Measurements from ENCODE around the gene RBMS3.

GRCh38 chr3:29465836-29466235 lies 185.0 kb downstream of the RBMS3 start:
- no peak for TF ChIP-seq PREB (CRISPR knock-in tag; IDR thresholded peaks at IDR 0.05; ENCODE audit: borderline replicate concordance)
- no peak for TF ChIP-seq FOXK1 (CRISPR knock-in tag; IDR thresholded peaks at IDR 0.05)
- no peak for TF ChIP-seq CBFB (CRISPR knock-in tag; IDR thresholded peaks at IDR 0.05; ENCODE audit: low read depth)
- TF ChIP-seq CTCF (IDR thresholded peaks at IDR 0.05) = no peak
- TF ChIP-seq ETV6 (CRISPR knock-in tag; IDR thresholded peaks at IDR 0.05) = no peak
- no peak for TF ChIP-seq ELF4 (CRISPR knock-in tag; IDR thresholded peaks at IDR 0.05; ENCODE audit: low read depth)
- TF ChIP-seq CREM (CRISPR knock-in tag; IDR thresholded peaks at IDR 0.05) = no peak
- no peak for TF ChIP-seq USF2 (CRISPR knock-in tag; IDR thresholded peaks at IDR 0.05)
- no peak for TF ChIP-seq JUN (CRISPR knock-in tag; IDR thresholded peaks at IDR 0.05)
- TF ChIP-seq CREB1 (CRISPR knock-in tag; IDR thresholded peaks at IDR 0.05) = no peak

All from WTC11 (cell line).